HEK293 (cell line): ENCODE measurements around the gene CCDC85A.

Experiments
- CTCF ChIA-PET: fragments of 350-600 bp; formaldehyde crosslinking; extraction: SDS; loops from one replicate; lab custom pipeline; 2021; ENCODE audit warnings: antibody characterized with exemption; lab: Yijun Ruan, JAX
- POLR2A ChIA-PET: fragments of 300-600 bp; formaldehyde crosslinking; extraction: SDS; loops from one replicate; lab custom pipeline; 2020; ENCODE audit warnings: antibody characterized with exemption, inconsistent platforms; lab: Yijun Ruan, JAX
- H3K27ac ChIP-seq: fragments of 200-500 bp; sonication (Bioruptor generic); 2 replicates; pipeline ENCODE4 v1.5.1; 2014; ENCODE audit warnings: low read depth, low read length, control low read depth, inconsistent platforms; ENCODE audit errors: extremely low read depth
- H3K36me3 ChIP-seq, 2 experiments: fragments of 200-500 bp in 1 of 2; sonication (Bioruptor generic) in 1 of 2; 1 replicate in 1 of 2; 2 replicates in 1 of 2; pipeline ENCODE4 v1.5.1; 2014 to 2017; ENCODE audit warnings: inconsistent platforms in 2 of 2, low read length in 2 of 2; ENCODE audit not compliant: control insufficient read depth in 2 of 2, insufficient read depth in 1 of 2
- H3K4me1 ChIP-seq: fragments of 200-500 bp; sonication (Bioruptor generic); 2 replicates; pipeline ENCODE4 v1.5.1; 2014; ENCODE audit warnings: mild to moderate bottlenecking, low read length, inconsistent platforms; ENCODE audit not compliant: control insufficient read depth, insufficient read depth
- H3K4me3 ChIP-seq: 2 replicates; pipeline ENCODE4 v1.5.1; 2011; ENCODE audit warnings: low read depth, mild to moderate bottlenecking, control low read depth, low read length, moderate library complexity
- H3K9me3 ChIP-seq: fragments of 200-500 bp; sonication (Bioruptor generic); 2 replicates; pipeline ENCODE4 v1.5.1; 2014; ENCODE audit warnings: low read depth, low read length, inconsistent platforms; ENCODE audit not compliant: control insufficient read depth, insufficient read depth
- HOXD13 ChIP-seq: sonication (generic); formaldehyde crosslinking; IDR thresholded peaks from 2 replicates; pipeline ENCODE4 v1.8.0; 2022; ENCODE audit warnings: missing genetic modification reagents, borderline replicate concordance
- IKZF3 ChIP-seq: fragments of 450-650 bp; IDR thresholded peaks from 2 replicates; pipeline ENCODE4 v1.5.0; 2018; ENCODE audit warnings: missing biosample characterization, mild to moderate bottlenecking, missing genetic modification characterization, moderate library complexity
- SP2 ChIP-seq: fragments of 450-650 bp; formaldehyde crosslinking; IDR thresholded peaks from 2 replicates; pipeline ENCODE4 v1.5.1; 2016; ENCODE audit warnings: missing biosample characterization, missing genetic modification characterization
- ZBTB17 ChIP-seq: fragments of 450-650 bp; formaldehyde crosslinking; IDR thresholded peaks from 2 replicates; pipeline ENCODE4 v1.5.1; 2016; ENCODE audit warnings: missing biosample characterization, missing genetic modification characterization
- ZFP37 ChIP-seq: fragments of 450-650 bp; formaldehyde crosslinking; IDR thresholded peaks from 2 replicates; pipeline ENCODE4 v1.5.1; 2016; ENCODE audit warnings: missing biosample characterization, missing genetic modification characterization
- ZFP69B ChIP-seq: fragments of 450-650 bp; formaldehyde crosslinking; IDR thresholded peaks from 2 replicates; pipeline ENCODE4 v1.5.1; 2016; ENCODE audit warnings: missing biosample characterization, missing genetic modification characterization
- ZNF112 ChIP-seq: fragments of 450-650 bp; formaldehyde crosslinking; IDR thresholded peaks from 2 replicates; pipeline ENCODE4 v1.5.0; 2017; ENCODE audit warnings: missing biosample characterization, missing genetic modification characterization
- ZNF132 ChIP-seq: fragments of 450-650 bp; formaldehyde crosslinking; IDR thresholded peaks from 2 replicates; pipeline ENCODE4 v1.5.1; 2017; ENCODE audit warnings: missing biosample characterization, missing genetic modification characterization, borderline replicate concordance
- ZNF146 ChIP-seq: fragments of 450-650 bp; formaldehyde crosslinking; IDR thresholded peaks from 2 replicates; pipeline ENCODE4 v1.5.1; 2016; ENCODE audit warnings: missing biosample characterization, missing genetic modification characterization
- ZNF169 ChIP-seq: fragments of 450-650 bp; formaldehyde crosslinking; IDR thresholded peaks from 2 replicates; pipeline ENCODE4 v1.5.1; 2016; ENCODE audit warnings: missing biosample characterization, missing genetic modification characterization
- ZNF2 ChIP-seq: fragments of 450-650 bp; formaldehyde crosslinking; IDR thresholded peaks from 2 replicates; pipeline ENCODE4 v1.5.1; 2016; ENCODE audit warnings: missing biosample characterization, missing genetic modification characterization
- ZNF292 ChIP-seq: fragments of 450-650 bp; formaldehyde crosslinking; IDR thresholded peaks from 2 replicates; pipeline ENCODE4 v1.5.1; 2016; ENCODE audit warnings: low read depth, missing biosample characterization, missing genetic modification characterization, borderline replicate concordance
- ZNF341 ChIP-seq: fragments of 450-650 bp; formaldehyde crosslinking; IDR thresholded peaks from 2 replicates; pipeline ENCODE4; 2016; ENCODE audit warnings: low read depth, missing biosample characterization, missing genetic modification characterization
- ZNF48 ChIP-seq: fragments of 450-650 bp; formaldehyde crosslinking; IDR thresholded peaks from 2 replicates; pipeline ENCODE4 v1.5.1; 2016; ENCODE audit warnings: missing biosample characterization, missing genetic modification characterization
- ZNF529 ChIP-seq: fragments of 450-650 bp; formaldehyde crosslinking; IDR thresholded peaks from 2 replicates; pipeline ENCODE4 v1.5.1; 2017; ENCODE audit warnings: missing genetic modification characterization, missing biosample characterization; ENCODE audit not compliant: insufficient replicate concordance
- ZNF555 ChIP-seq: fragments of 450-650 bp; formaldehyde crosslinking; conservative IDR thresholded peaks from 2 replicates; pipeline ENCODE4 v1.5.1; 2017; ENCODE audit warnings: missing biosample characterization, mild to moderate bottlenecking, missing genetic modification characterization, inconsistent platforms
- ZNF558 ChIP-seq: fragments of 450-650 bp; formaldehyde crosslinking; IDR thresholded peaks from 2 replicates; pipeline ENCODE4 v1.5.1; 2016; ENCODE audit warnings: missing biosample characterization, missing genetic modification characterization
- ZNF624 ChIP-seq: fragments of 450-650 bp; formaldehyde crosslinking; IDR thresholded peaks from 2 replicates; pipeline ENCODE4 v1.5.1; 2017; ENCODE audit warnings: missing biosample characterization, missing genetic modification characterization
- ZNF654 ChIP-seq: fragments of 450-650 bp; formaldehyde crosslinking; IDR thresholded peaks from 2 replicates; pipeline ENCODE4 v1.5.1; 2016; ENCODE audit warnings: low read depth, missing biosample characterization, missing genetic modification characterization
- ZNF658 ChIP-seq: fragments of 450-650 bp; formaldehyde crosslinking; IDR thresholded peaks from 2 replicates; pipeline ENCODE4; 2016; ENCODE audit warnings: missing biosample characterization, missing genetic modification characterization
- ZSCAN16 ChIP-seq: fragments of 450-650 bp; formaldehyde crosslinking; IDR thresholded peaks from 2 replicates; pipeline ENCODE4 v1.5.1; 2016; ENCODE audit warnings: missing biosample characterization, missing genetic modification characterization
- TF ChIP-seq, protein P1 (sequence below): fragments of 450-650 bp; formaldehyde crosslinking; IDR thresholded peaks from 2 replicates; pipeline ENCODE4 v1.5.1; 2017; ENCODE audit warnings: missing biosample characterization, missing genetic modification characterization
- TF ChIP-seq, protein P2 (sequence below): fragments of 450-650 bp; formaldehyde crosslinking; IDR thresholded peaks from 2 replicates; pipeline ENCODE4 v1.5.1; 2016; ENCODE audit warnings: missing biosample characterization, missing genetic modification characterization
- TF ChIP-seq, protein P3 (sequence below): fragments of 450-650 bp; formaldehyde crosslinking; IDR thresholded peaks from 2 replicates; pipeline ENCODE4 v1.5.1; 2016; ENCODE audit warnings: missing biosample characterization, missing genetic modification characterization

Gene CCDC85A

DNA sequence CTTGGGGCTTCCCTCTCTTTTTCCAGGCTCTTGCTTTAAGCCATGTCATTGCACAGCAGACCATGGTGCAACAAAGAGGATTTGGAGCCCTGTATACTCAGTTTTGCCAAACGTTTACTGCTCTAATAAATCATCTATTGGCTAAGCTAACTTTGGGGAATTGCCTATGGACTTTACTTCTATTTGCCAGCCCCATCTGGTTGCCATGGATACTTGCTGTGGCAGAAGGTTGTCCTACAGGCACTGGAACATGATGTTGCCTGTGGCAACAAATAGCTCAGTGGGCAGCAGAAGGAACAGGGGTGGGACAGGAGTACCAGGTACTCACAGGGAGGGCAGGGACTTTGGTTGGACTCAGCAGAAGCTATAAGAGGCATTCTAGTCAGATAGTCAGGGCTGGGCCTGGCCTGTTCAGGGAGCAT is 129.7 kb downstream of the CCDC85A start:
- CTCF ChIA-PET = interaction anchor here (0.6 kb wide), 1 partner anchor 593 kb away, joined by 3 read pairs; no protein-coding TSS in a partner anchor
- no peak for TF ChIP-seq ZNF48 (tag by site-specific recombination)
- TF ChIP-seq HOXD13 (CRISPR knock-in tag) = no peak
- TF ChIP-seq, protein P1, sequence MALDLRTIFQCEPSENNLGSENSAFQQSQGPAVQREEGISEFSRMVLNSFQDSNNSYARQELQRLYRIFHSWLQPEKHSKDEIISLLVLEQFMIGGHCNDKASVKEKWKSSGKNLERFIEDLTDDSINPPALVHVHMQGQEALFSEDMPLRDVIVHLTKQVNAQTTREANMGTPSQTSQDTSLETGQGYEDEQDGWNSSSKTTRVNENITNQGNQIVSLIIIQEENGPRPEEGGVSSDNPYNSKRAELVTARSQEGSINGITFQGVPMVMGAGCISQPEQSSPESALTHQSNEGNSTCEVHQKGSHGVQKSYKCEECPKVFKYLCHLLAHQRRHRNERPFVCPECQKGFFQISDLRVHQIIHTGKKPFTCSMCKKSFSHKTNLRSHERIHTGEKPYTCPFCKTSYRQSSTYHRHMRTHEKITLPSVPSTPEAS = no peak
- TF ChIP-seq SP2 (tag by site-specific recombination) = no peak
- TF ChIP-seq, protein P2, sequence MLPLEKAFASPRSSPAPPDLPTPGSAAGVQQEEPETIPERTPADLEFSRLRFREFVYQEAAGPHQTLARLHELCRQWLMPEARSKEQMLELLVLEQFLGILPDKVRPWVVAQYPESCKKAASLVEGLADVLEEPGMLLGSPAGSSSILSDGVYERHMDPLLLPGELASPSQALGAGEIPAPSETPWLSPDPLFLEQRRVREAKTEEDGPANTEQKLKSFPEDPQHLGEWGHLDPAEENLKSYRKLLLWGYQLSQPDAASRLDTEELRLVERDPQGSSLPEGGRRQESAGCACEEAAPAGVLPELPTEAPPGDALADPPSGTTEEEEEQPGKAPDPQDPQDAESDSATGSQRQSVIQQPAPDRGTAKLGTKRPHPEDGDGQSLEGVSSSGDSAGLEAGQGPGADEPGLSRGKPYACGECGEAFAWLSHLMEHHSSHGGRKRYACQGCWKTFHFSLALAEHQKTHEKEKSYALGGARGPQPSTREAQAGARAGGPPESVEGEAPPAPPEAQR (tag by site-specific recombination) = no peak
- no peak for TF ChIP-seq ZNF558
- TF ChIP-seq ZNF146 (tag by site-specific recombination) = no peak
- TF ChIP-seq ZNF555 (tag by site-specific recombination) = no peak
- no peak for TF ChIP-seq ZNF624 (tag by site-specific recombination)
- no peak for TF ChIP-seq ZNF658 (tag by site-specific recombination)
- no peak for TF ChIP-seq ZNF341 (tag by site-specific recombination)
- TF ChIP-seq, protein P3, sequence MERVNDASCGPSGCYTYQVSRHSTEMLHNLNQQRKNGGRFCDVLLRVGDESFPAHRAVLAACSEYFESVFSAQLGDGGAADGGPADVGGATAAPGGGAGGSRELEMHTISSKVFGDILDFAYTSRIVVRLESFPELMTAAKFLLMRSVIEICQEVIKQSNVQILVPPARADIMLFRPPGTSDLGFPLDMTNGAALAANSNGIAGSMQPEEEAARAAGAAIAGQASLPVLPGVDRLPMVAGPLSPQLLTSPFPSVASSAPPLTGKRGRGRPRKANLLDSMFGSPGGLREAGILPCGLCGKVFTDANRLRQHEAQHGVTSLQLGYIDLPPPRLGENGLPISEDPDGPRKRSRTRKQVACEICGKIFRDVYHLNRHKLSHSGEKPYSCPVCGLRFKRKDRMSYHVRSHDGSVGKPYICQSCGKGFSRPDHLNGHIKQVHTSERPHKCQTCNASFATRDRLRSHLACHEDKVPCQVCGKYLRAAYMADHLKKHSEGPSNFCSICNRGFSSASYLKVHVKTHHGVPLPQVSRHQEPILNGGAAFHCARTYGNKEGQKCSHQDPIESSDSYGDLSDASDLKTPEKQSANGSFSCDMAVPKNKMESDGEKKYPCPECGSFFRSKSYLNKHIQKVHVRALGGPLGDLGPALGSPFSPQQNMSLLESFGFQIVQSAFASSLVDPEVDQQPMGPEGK = no peak
- no peak for TF ChIP-seq ZNF292 (tag by site-specific recombination)
- TF ChIP-seq IKZF3 (tag by site-specific recombination) = no peak
- no peak for TF ChIP-seq ZNF132 (tag by site-specific recombination)
- TF ChIP-seq ZNF529 = no peak
- no peak for TF ChIP-seq ZSCAN16 (tag by site-specific recombination)
- no peak for TF ChIP-seq ZFP37 (tag by site-specific recombination)
- no peak for TF ChIP-seq ZNF2 (tag by site-specific recombination)
- no peak for TF ChIP-seq ZNF169 (tag by site-specific recombination)
- no peaks in the 10 kb centered on the region for H3K36me3 ChIP-seq
- POLR2A ChIA-PET = no interaction called here
- no peak overlapping the region for H3K4me3 ChIP-seq
- no peak overlapping the region for H3K27ac ChIP-seq
- H3K9me3 ChIP-seq = no peaks in the 10 kb centered on the region
- no peaks in the 10 kb centered on the region for H3K4me1 ChIP-seq

DNA sequence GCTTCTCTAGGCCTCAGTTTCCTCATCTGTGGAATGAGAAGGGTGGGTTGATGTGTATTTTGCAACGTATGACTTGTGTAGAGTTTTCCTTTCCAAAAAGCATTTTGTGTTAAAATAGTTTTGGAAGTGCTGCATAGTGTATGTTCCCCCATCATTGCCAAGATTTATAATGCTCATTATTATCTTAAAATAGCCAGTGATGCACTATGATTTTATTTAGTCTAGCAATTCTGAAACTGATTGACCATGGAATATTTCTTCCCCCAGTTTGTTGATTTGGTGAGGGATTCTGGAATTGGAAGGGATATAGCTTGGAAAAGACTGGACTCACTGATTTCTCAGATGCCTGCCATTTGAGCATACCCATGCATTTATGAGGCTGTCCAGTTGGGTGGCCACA is 130.6 kb downstream of the CCDC85A start:
- TF ChIP-seq ZNF654 (tag by site-specific recombination) = no peak
- no peak for TF ChIP-seq ZBTB17
- TF ChIP-seq ZNF112 = no peak
- TF ChIP-seq ZFP69B (tag by site-specific recombination) = no peak
- TF ChIP-seq ZFP37 (tag by site-specific recombination) = no peak
- H3K4me1 ChIP-seq = no peaks in the 10 kb centered on the region
- no peak overlapping the region for H3K27ac ChIP-seq
- H3K4me3 ChIP-seq = no peak overlapping the region
- CTCF ChIA-PET = no interaction called here
- POLR2A ChIA-PET = no interaction called here
- no peaks in the 10 kb centered on the region for H3K9me3 ChIP-seq
- H3K36me3 ChIP-seq = no peaks in the 10 kb centered on the region
